NCI-H128 (cell line): ENCODE measurements around the gene CYFIP2.

Experiments
- DNase-seq: peaks from one replicate; lab custom pipeline; 2025; ENCODE audit not compliant: unreplicated experiment; lab: John Stamatoyannopoulos, UW

The CYFIP2 gene

GRCh38 chr5:157286761-157287211 lies 20.9 kb downstream of the CYFIP2 start:
- no peak for DNase-seq

GRCh38 chr5:157288405-157289163 lies 22.7 kb downstream of the CYFIP2 start:
- DNase-seq, result no peak

DNA sequence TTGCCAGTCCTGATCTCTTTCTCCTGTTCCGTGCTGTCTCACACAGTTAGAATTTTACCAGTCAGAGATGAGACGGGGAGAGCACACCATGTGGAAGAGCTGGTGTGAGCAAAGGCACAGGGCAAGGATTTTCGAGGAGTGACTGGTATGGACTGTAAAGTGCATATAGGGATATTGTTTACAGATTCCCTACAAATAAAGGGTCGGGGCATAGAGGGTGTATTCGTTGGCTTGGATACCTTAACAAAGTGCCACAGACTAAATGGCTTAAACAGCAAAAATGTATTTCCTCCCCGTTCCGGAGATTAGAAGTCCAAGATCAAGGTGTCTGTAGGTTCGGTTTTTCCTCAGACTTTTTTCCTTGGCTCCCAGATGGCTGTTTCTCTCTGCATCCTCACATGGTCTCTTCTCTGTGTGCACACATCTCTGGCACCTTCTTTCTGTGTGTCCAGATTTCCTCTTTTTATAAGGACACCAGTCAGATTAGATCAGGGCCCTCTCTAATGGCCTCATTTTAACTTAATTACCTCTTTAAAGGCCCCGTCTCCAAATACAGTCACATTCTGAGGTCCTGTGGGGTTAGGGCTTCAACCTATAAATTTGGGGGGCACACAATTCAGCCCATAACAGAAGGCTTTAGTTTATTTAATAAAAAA lies 23.4 kb downstream of the CYFIP2 start:
- DNase-seq, result no peak

DNA sequence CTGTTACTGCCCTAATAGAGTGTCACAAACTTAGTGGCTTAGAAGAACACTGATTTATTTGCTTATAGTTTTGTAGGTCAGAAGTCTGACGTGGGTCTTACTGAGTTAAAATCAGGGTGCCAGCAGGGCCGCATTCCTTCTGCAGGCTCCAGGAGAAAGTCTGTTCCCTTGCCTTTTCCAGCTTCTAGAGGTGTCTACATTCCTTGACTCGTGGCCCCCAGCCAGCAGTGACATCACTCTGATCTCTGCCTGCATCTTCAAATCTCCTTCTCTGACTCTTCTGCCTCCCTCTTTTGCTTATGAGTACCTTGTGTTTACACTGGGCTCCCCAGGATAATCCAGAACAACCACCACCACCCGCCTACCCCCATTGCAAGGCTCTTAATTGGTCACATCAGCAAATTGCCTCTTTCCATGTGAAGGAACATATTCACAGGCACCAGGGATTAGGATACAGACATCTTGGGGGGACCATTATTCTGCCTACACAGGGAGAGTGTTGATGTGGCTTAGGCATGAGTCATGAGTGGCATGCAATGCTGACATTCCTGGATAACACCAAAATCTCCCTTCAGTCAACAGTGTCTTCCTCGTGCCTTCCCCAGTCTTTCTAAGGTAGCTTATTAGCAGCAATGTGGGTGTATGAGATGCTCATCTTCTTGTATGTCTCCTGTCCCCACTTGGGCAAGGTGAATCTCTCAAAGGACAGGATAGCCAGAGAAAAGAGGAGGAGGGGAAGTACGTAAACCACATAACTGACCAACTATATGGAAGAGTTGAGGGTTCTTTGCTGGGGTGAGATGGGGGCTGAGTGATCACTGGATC lies 24.4 kb downstream of the CYFIP2 start:
- DNase-seq, result no peak

DNA sequence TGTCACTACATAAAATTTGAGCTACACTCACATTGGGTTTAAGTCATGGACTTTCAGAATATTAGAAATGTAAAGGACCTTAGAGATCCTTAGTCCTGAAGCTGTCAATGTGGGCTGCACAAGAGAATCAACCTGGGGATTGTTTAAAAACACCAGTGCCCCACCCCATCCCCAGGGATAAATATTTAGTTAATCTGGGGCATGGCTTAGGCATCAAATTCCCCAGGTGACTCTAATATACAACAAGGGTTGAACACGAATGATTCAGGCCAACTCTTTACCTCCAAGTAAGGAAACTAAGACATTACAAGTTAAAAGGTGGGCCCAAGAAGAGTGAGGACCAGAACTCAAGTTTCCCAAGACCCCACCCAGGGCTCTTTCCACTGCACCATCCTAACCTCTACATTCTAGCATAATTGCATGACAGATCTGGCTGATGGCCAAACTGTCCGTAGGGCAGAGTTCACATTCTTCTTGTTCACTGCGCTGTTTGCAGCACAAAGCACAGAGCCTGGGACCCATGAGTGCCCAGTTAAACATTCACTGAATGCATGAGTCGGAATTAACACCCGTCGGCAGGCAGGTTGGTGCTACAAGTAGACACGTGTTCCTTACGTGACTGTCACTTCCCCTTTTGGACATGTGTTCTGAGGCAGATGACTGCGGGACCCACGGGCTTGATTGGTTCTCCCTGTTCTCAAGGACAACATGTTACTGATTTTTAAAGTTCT lies 25.2 kb downstream of the CYFIP2 start:
- DNase-seq, result no peak

- no peak for DNase-seq
Measured at GRCh38 chr5:157292599-157292998, 26.7 kb downstream of the CYFIP2 start.

GRCh38 chr5:157294407-157295091 lies 28.6 kb downstream of the CYFIP2 start:
- no peak for DNase-seq

- DNase-seq, result no peak
Measured at GRCh38 chr5:157295247-157295646, 29.3 kb downstream of the CYFIP2 start.

GRCh38 chr5:157300564-157300963 lies 34.6 kb downstream of the CYFIP2 start:
- no peak for DNase-seq

- no peak for DNase-seq
Measured at GRCh38 chr5:157301066-157301465, 35.1 kb downstream of the CYFIP2 start.

DNA sequence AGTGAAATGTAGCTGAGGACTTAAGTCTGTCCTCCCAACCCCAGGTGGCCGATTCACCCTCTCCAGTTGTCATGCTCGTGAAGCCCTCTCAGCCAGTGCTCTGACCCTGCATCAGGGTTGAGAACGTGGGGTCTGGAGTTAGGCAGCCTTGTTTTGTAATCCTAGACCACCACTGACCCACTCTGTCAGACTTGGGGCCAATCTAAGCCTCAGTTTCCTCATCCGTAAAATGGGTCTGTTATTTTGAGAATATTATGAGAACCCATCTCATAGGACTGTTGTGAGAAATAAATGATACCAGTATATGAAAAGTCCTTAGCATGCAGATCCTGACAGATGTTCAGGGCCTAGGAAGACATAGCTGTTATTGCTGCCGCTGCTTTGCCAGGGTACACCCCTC lies 37.1 kb downstream of the CYFIP2 start:
- no peak for DNase-seq

GRCh38 chr5:157303667-157304327 lies 37.9 kb downstream of the CYFIP2 start:
- DNase-seq, result no peak

GRCh38 chr5:157306081-157306480 lies 40.2 kb downstream of the CYFIP2 start:
- DNase-seq, result no peak

DNA sequence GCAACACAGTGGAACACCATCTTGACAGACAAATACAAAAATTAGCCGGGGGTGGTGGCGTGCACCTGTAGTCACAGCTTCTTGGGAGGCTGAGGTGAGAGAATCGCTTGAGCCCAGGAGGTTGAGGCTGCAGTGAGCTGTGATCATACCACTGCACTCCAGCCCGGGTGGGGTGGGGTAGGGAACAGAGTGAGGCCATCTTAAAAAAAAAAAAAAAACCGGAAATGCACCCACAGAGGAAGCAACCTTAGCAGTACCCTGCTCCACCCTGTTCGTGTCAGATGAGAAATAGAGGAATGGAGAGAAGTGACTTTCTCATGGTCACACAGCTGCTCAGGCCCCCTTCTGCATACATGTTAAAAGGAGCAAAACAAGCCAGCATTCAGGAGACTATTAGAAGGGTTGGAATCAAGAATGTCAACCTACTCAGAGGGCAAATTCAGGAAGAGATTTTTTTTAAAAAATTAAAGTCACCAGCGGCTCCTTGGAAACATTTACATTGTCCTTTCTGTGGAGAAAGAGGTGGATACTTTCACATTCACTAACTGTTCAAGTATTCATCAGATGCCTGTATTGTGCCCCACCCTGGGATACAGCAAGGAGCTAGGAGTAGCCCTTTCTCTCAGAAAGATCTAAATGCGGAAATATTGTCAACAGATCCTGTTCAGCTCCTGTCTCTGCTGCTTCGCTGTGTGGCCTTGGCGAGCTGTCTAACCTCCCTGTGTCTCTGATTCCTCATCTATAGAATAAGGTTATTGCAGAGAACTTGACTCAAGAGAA lies 41.0 kb downstream of the CYFIP2 start:
- no peak for DNase-seq

DNA sequence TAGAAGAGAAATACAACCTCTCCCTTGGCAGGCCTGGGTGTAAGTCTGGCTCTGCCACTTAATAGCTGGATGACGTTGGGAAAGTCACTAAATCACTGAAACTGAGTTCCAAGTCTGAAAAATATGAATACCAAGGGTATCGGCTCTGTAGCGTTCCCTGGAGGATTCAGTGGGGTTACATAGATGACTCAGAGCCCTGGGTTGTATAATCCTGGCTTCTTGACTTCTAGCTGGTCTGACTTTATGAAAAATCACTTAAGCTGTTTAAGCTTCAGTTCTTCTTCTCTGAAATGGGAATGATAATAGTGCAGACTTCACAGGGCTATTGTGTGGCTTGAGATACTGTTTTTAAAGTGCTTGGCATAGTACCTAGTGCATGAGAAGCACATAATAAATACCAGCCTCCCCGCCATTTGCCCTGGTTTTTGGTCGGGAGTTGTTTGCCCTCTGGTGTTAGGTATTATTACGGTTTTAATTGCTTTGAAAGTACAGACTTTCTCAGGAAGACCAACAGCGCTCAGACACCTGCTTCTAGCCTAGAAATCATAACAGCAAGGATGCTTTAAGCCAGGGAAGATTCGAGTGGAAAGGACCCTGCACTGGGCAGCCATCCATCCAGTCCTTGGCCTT lies 43.0 kb downstream of the CYFIP2 start:
- no peak for DNase-seq

DNA sequence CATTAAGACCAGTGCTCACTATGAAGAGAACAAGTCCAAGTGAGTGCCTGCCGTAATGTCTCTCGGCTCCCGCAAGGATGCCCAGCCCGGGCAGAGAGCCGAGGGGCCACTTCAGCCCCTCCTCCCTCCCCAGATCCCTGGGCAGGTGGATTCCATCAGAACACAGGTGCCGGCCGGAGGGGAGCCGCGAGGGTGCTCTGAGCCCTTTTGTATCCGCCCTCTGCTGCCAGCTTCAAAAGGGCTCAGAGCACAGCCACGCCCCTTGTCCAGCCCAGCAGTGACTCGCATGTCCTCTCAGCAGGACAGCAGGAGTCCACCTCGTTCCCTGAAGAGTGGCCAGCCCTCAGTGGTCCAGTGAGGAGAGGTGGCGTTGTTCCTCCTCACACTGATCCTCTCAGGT lies 43.9 kb downstream of the CYFIP2 start:
- no peak for DNase-seq

- DNase-seq, result no peak
Measured at GRCh38 chr5:157311595-157311994, 45.7 kb downstream of the CYFIP2 start.

- DNase-seq, result peak; percentile 2
Measured at GRCh38 chr5:157312492-157312891, 46.6 kb downstream of the CYFIP2 start.

- DNase-seq, result no peak
Measured at GRCh38 chr5:157322581-157322980, 56.7 kb downstream of the CYFIP2 start.
